Caco-2 (cell line): ENCODE data around the gene NBDY. TPM values are rescaled to one million over a fixed set of nuclear protein-coding genes. Genes with fewer than 3 reads are reported as not detected.
"Not testable (repeated sequence)": the region's sequence is repeated elsewhere in the genome, so short reads cannot be mapped to it uniquely, and the experiment has no call there.

Experiments used
- BruUV-seq: library from RNA; stranded (reverse); fragments of 400-500 nt; replicated peaks from 2 replicates; lab custom pipeline; 2021; lab: Mats Ljungman, UMichigan
- CTCF ChIA-PET: fragments of 300-600 bp; sonication (Branson Sonifier 250); formaldehyde crosslinking; loops from one replicate; lab custom pipeline; 2022; ENCODE audit warnings: antibody characterized with exemption; lab: Charles Lee
- POLR2A ChIA-PET: fragments of 300-600 bp; sonication (Branson Sonifier 250); formaldehyde crosslinking; loops from one replicate; lab custom pipeline; 2022; ENCODE audit warnings: antibody characterized with exemption; lab: Charles Lee
- DNase-seq, 2 experiments: peaks; one replicate each; pipeline versions ENCODE4 v3.0.0 to v3.0.0-alpha.2; 2020 to 2022
- H3K27me3 ChIP-seq: replicated peaks from 2 replicates; pipeline ENCODE4 v1.6.0; 2011; ENCODE audit warnings: low read length; ENCODE audit not compliant: control insufficient read depth, insufficient read depth
- H3K36me3 ChIP-seq: 2 replicates; pipeline ENCODE4 v1.5.1; 2011; ENCODE audit warnings: low read length; ENCODE audit not compliant: control insufficient read depth, insufficient read depth
- H3K4me1 ChIP-seq: fragments of 250-450 bp; sonication (Bioruptor Pico); 2 replicates; pipeline ENCODE4 v1.5.1; 2020; ENCODE audit warnings: mild to moderate bottlenecking
- H3K4me3 ChIP-seq: 2 replicates; pipeline ENCODE4 v1.5.1; 2011; ENCODE audit warnings: low read depth, mild to moderate bottlenecking, control low read depth, low read length
- H3K9me3 ChIP-seq: fragments of 250-450 bp; sonication (Bioruptor Pico); 2 replicates; pipeline ENCODE4 v1.5.1; 2020; ENCODE audit warnings: mild to moderate bottlenecking, moderate library complexity
- H3K27ac Mint-ChIP-seq: one replicate; pipeline ENCODE4 v1.8.0; 2022; ENCODE audit warnings: mixed read lengths; ENCODE audit not compliant: unreplicated experiment
- H3K27me3 Mint-ChIP-seq: one replicate; pipeline ENCODE4 v1.8.0; 2022; ENCODE audit warnings: mixed read lengths; ENCODE audit not compliant: insufficient read depth, unreplicated experiment
- H3K36me3 Mint-ChIP-seq: one replicate; pipeline ENCODE4 v1.8.0; 2022; ENCODE audit warnings: mild to moderate bottlenecking, mixed read lengths; ENCODE audit not compliant: insufficient read depth, unreplicated experiment
- H3K4me1 Mint-ChIP-seq: one replicate; pipeline ENCODE4 v1.8.0; 2022; ENCODE audit warnings: low read depth, mixed read lengths; ENCODE audit not compliant: unreplicated experiment
- H3K4me3 Mint-ChIP-seq: one replicate; pipeline ENCODE4 v1.8.0; 2022; ENCODE audit warnings: mild to moderate bottlenecking, moderate library complexity, mixed read lengths; ENCODE audit not compliant: unreplicated experiment
- H3K9me3 Mint-ChIP-seq: one replicate; pipeline ENCODE4 v1.8.0; 2022; ENCODE audit warnings: mixed read lengths; ENCODE audit not compliant: unreplicated experiment
- intact Hi-C: fragments of 100-400 bp; cut with micrococcal nuclease; formaldehyde crosslinking; loops from one replicate; pipeline ENCODE4 v1.10.0; 2022; ENCODE audit not compliant: unreplicated experiment
- total RNA-seq: library from RNA; stranded (reverse); gene quantifications from 2 replicates; pipeline ENCODE4 v1.2.3, GENCODE V29; 2022

Gene NBDY
- total RNA-seq, 1 experiment from 2014 or later = 29.4 TPM

DNA sequence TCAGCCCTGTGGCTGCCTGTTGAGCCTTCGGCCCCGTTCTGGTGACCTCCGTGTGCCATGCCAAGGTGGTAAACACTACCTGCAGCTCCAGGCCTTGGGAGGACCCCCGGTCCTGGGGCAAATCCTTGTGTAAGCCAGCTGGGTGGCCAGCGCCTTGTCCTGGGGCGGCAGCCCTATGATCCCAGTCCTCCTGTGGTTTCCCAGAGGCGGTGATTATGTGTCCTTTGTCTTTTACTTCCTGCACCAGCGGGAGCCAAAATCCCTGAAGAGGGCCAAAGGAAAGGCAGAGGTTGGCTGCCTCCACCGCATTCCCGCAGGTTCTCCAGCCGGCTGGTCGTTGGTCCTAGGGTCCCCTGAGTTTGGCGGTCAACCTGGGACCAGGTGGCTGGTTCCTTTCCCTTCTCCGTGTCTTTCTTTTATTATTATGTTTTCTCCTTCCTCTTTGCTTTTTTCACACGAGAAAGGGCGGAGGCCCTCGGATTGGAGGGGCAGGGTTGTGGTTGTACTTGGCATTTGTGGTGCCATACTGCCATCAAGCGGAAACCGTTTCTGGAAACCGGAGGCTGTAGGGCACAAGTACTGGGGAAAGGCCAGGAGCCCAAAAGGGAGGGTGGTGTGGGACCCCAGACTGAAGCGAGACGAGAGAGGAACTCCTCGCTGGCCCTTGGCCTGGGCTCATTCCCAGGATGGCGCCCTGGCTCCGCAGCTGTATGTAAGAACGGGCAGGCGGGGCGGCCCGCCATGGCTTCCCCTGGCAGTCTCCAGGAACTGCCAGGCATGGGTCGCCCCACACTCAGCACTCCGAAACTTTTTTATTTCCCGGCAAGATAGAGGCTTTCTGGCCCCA lies 43.9 kb downstream of the NBDY start:
- H3K4me3 ChIP-seq, H3K27me3 Mint-ChIP-seq, H3K27me3 ChIP-seq, POLR2A ChIA-PET, H3K4me3 Mint-ChIP-seq, H3K36me3 Mint-ChIP-seq, BruUV-seq, intact Hi-C loops, CTCF ChIA-PET, H3K9me3 ChIP-seq, H3K4me1 ChIP-seq, H3K27ac Mint-ChIP-seq, H3K9me3 Mint-ChIP-seq, H3K4me1 Mint-ChIP-seq, H3K36me3 ChIP-seq, DNase-seq: not testable (repeated sequence)

DNA sequence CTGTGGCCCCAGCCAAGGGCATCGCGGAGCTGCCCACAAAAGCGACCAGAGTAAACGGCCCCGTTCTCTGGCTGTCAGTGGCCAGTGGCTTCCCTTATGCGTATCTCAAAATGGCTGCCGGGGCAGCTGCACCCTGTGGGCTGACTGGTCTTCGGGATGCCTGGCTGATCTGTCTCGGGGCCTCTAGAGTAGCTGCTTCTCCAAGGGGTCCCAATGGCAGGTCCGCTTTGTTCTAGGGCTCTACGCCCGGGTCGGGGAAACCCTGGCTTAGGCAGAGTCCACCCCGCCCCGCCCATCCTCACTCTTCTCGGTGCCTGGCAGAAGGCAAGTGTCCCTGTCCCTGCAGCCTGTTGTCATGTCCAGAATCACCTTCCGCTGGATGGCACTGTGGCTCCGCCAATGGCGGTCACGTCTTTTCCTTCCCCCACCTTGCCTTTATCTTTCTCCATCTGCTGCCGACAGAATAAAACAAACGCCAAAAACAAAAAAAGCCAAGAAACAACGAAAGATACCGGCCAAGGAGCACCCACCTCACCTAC lies 44.5 kb downstream of the NBDY start:
- H3K27ac Mint-ChIP-seq, intact Hi-C loops, H3K4me3 Mint-ChIP-seq, DNase-seq, H3K9me3 Mint-ChIP-seq, H3K27me3 Mint-ChIP-seq, H3K36me3 Mint-ChIP-seq, H3K27me3 ChIP-seq, BruUV-seq, H3K4me1 Mint-ChIP-seq, POLR2A ChIA-PET, H3K9me3 ChIP-seq, H3K4me3 ChIP-seq, H3K4me1 ChIP-seq, H3K36me3 ChIP-seq, CTCF ChIA-PET: not testable (repeated sequence)

DNA sequence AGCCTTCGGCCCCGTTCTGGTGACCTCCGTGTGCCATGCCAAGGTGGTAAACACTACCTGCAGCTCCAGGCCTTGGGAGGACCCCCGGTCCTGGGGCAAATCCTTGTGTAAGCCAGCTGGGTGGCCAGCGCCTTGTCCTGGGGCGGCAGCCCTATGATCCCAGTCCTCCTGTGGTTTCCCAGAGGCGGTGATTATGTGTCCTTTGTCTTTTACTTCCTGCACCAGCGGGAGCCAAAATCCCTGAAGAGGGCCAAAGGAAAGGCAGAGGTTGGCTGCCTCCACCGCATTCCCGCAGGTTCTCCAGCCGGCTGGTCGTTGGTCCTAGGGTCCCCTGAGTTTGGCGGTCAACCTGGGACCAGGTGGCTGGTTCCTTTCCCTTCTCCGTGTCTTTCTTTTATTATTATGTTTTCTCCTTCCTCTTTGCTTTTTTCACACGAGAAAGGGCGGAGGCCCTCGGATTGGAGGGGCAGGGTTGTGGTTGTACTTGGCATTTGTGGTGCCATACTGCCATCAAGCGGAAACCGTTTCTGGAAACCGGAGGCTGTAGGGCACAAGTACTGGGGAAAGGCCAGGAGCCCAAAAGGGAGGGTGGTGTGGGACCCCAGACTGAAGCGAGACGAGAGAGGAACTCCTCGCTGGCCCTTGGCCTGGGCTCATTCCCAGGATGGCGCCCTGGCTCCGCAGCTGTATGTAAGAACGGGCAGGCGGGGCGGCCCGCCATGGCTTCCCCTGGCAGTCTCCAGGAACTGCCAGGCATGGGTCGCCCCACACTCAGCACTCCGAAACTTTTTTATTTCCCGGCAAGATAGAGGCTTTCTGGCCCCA lies 49.3 kb downstream of the NBDY start:
- H3K27me3 Mint-ChIP-seq, H3K36me3 ChIP-seq, intact Hi-C loops, H3K9me3 Mint-ChIP-seq, H3K9me3 ChIP-seq, H3K36me3 Mint-ChIP-seq, CTCF ChIA-PET, H3K4me1 Mint-ChIP-seq, H3K4me3 ChIP-seq, BruUV-seq, DNase-seq, H3K27ac Mint-ChIP-seq, H3K27me3 ChIP-seq, H3K4me3 Mint-ChIP-seq, H3K4me1 ChIP-seq, POLR2A ChIA-PET: not testable (repeated sequence)

DNA sequence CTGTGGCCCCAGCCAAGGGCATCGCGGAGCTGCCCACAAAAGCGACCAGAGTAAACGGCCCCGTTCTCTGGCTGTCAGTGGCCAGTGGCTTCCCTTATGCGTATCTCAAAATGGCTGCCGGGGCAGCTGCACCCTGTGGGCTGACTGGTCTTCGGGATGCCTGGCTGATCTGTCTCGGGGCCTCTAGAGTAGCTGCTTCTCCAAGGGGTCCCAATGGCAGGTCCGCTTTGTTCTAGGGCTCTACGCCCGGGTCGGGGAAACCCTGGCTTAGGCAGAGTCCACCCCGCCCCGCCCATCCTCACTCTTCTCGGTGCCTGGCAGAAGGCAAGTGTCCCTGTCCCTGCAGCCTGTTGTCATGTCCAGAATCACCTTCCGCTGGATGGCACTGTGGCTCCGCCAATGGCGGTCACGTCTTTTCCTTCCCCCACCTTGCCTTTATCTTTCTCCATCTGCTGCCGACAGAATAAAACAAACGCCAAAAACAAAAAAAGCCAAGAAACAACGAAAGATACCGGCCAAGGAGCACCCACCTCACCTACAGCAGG lies 50.0 kb downstream of the NBDY start:
- BruUV-seq, H3K4me1 Mint-ChIP-seq, POLR2A ChIA-PET: not testable (repeated sequence)

DNA sequence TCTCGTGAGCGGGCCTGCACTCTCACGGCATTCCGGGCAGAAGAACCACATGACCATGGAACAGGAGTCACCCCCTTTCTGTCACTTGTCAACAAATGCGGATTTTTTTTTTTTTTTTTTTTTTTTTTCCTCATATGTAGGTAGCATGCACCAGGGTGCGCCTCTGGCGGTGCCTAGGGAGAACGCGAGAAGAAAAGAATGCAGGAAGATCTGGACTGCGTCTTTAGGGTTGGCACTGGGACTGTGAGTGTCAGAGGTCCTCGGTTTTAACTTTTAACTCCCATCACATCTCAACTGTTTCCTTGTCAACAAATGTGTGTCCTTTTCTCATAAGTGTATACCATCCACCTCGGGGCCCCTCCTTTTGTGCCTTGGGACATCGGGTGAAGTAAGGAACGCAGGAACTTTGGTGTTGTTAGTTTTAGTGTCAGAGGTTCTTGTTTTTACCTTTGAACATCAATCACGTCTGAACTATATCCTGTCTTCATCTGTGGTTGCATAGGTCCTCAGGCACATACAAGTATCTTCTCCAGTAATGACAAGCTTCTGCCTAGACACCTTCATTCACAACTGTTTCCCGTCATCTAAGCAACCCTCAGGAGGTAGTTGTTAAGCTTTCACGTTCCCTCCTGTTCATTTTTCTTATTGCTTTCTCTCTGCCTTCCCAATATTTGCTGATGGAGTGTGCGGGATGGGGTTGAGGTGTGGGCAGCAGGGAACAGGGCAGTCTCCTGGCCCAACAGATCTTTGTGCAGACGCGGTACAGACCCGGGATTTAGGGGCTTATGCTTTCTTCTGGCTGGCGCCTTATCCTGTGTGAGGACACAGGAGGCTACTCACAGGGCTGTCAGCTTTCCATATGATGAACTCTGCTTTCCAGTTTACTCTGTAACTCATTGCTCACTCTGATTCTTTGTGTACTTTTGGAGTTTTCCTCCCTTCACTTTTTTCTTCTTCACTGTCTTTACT lies 51.9 kb downstream of the NBDY start:
- intact Hi-C loops, H3K36me3 ChIP-seq, H3K27me3 ChIP-seq, H3K27ac Mint-ChIP-seq, H3K4me1 ChIP-seq, POLR2A ChIA-PET, H3K27me3 Mint-ChIP-seq, H3K9me3 Mint-ChIP-seq, H3K4me3 ChIP-seq, DNase-seq, H3K4me1 Mint-ChIP-seq, H3K4me3 Mint-ChIP-seq, H3K9me3 ChIP-seq, CTCF ChIA-PET, H3K36me3 Mint-ChIP-seq, BruUV-seq: not testable (repeated sequence)

More for the DNA sequence above, 50.0 kb downstream of the NBDY start:
- DNase-seq, H3K9me3 ChIP-seq, intact Hi-C loops, H3K36me3 ChIP-seq, CTCF ChIA-PET, H3K27me3 Mint-ChIP-seq, H3K9me3 Mint-ChIP-seq, H3K27ac Mint-ChIP-seq, H3K4me3 Mint-ChIP-seq, H3K36me3 Mint-ChIP-seq, H3K4me1 ChIP-seq, H3K27me3 ChIP-seq, H3K4me3 ChIP-seq: not testable (repeated sequence)
